Choroid plexus epithelial cell (primary cell): ENCODE results near the gene CARD11.

Experiments
- DNase-seq: peaks from one replicate; pipeline ENCODE4 v3.0.0-alpha.2; 2010; ENCODE audit warnings: low read depth
- H3K4me3 ChIP-seq: 2 replicates; pipeline ENCODE4 v1.5.1; 2011; ENCODE audit warnings: low read depth, mild to moderate bottlenecking, control low read depth, low read length, moderate library complexity
- CTCF ChIP-seq: conservative IDR thresholded peaks from 2 replicates; pipeline ENCODE4 v1.5.1; 2011; ENCODE audit warnings: low read depth, mild to moderate bottlenecking, control low read depth, inconsistent platforms, low read length, moderate library complexity

Gene CARD11

DNA sequence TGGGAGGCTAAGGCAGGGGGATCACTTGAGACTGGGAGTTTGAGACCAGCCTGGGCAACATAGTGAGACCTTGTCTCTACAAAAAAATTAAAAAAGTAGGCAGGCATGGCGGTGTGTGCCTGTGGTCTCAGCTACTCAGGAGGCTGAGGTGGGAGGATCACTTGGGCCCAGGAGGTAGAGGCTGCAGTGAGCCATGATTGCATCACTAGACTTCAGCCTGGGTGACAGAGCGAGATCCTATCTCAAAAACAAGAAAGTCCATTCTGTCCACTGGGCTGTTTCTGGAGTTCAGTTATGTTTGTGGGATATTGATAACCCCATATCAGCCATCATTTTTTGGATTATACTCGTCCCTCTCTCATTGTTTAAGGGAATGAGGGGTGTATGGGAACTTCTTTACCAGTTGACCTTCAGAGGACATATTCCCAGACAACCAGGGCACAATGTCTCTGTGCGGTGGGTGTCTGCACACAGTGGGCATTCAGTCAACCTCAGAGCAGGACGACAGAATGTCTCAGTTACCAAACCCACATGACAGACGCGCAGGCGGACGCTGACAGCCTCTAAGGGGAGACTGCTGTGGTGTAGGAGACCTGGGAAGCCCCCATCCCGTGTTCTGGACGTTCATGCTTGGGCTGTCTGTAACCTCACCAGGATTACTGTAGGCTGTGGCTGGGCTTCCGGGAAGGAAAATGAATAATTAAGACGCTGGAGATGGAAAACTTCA is 69.4 kb downstream of the CARD11 start:
- no peak for TF ChIP-seq CTCF
- no peak for DNase-seq
- no peak overlapping the region for H3K4me3 ChIP-seq

DNA sequence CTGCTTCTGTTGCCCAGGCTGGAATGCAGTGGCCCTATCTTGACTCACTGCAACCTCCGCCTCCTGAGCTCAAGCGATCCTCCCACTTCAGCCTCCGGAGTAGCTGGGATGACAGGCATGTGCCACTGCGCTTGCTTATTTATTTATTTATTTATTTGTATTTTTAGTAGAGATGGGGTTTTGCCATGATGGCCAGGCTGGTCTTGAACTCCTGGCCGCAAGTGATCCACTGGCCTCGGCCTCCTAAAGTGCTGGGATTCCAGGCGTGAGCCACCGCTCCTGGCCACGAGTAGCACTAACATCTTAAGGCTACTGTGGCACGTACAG is 70.9 kb downstream of the CARD11 start:
- no peak for TF ChIP-seq CTCF
- DNase-seq = no peak
- no peak overlapping the region for H3K4me3 ChIP-seq

DNA sequence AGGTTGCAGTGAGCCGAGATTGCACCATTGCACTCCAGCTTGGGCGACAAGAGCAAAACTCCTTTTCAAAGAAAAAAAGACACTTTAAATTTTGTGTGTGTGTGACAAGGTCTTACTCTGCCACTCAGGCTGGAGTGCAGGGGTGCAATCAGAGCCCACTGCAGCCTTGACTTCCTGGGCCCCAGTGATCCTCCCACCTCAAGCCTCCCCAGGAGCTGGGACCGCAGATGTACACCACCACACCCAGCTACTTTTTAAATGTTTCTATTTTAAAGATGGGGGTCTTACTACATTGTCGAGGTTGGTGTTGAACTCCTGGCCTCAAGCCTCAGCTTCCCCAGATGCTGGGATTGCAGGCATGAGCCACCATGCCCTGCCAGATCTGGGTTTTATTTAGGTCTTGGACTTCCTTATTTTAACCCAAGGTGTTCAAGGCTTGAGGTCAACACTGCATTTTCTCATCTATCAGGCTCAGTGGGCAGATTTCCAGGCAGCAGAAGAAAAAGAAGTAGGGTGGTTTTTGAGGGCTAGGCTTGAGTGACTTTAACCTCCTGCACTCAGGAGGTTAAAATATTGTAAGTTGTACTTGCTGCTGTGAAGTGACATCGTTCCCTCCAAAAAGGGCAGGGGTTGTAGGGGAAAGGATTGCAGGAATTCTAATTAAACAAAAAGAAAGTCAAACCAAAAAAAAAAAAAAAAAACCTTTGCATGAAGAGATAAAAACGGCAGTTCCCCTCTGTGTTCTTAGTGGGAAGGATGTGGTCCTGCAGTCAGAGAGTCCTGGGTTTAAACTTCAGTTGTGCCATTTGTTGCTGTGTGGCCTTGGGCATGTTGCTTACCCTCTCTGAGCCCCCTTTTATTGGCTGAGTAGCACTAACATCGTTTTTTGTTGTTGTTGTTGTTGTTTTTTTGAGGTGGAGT is 71.5 kb downstream of the CARD11 start:
- no peak for DNase-seq
- TF ChIP-seq CTCF = no peak
- H3K4me3 ChIP-seq = no peak overlapping the region

DNA sequence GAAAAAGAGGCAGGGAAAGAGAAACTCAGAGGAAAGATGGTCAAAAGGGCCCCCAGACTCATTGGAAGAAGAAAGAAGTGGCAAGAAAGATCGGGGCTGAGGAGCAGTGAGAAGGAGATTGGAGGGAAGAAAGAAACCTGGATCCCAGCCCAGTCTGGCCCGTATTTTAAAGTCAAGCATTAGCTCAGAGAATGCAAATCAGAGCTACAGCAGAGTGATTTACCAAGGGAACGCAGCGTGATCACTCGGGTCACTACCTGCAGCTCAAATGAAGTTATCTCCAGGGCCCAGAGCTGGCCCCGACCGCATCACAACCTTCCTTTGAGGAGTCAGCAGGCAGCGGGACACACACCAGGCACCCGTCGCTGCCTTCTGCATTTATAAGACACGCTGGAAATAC is 72.8 kb downstream of the CARD11 start:
- TF ChIP-seq CTCF = no peak
- no peak overlapping the region for H3K4me3 ChIP-seq
- no peak for DNase-seq

DNA sequence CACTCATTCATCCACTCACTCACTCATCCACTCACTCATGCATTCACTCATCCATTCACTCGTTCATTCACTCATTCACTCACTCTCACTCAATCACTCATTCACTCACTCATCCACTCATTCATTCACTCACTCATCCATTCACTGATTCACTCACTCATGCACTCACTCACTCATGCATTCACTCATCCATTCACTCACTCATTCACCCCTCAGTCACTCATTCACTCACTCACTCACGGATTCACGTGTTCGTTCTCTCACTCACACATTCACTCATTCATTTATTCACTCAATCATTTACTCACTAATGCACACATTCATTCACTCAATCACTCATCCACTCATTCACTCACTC is 73.4 kb downstream of the CARD11 start:
- DNase-seq = no peak
- TF ChIP-seq CTCF = no peak
- H3K4me3 ChIP-seq = no peak overlapping the region

GRCh38 chr7:2969398-2970306 is 74.0 kb downstream of the CARD11 start:
- DNase-seq = no peak
- TF ChIP-seq CTCF = no peak
- no peak overlapping the region for H3K4me3 ChIP-seq
